Glomerular visceral epithelial cell (primary cell): ENCODE measurements around the gene PHOSPHO2.

Experiments
- DNase-seq: peaks from one replicate; pipeline ENCODE4 v3.0.0-alpha.2; 2016; ENCODE audit errors: extremely low spot score

The PHOSPHO2 gene

DNA sequence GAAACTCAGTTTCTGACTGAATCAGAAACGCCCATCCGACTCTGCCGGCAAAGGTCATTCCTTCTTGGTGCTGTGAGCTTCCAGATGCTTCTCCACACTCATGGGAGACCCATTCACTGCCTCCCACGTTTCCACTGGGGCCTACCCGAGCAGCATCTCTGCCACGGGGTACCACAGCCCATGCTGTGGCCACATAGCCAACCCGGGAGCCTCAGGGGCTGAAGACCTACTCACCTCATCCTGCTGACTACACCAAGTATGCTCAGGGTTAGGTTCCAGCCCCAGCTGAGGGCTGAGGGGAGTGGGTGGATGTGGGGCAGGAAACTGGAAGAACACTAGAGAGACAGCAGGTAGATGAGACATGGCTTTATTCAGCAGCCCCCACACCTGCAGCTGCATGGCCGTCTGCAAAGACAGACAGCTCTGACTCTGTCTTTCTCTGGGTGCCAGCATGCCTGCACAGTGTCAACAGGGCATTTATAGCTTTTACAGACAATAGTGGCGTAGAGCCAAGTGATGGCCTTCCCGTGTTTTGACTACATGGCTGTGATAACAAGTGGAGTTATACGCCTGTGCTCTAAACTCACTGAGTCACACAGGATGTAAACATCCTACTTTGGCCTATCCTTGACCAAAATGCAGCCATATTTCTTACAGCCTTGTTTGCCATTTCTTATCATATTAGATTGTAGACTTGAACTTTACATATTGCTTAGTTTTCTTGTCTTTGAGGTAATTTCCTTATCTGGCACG lies 22.8 kb downstream of the PHOSPHO2 start:
- DNase-seq: no peak

GRCh38 chr2:169717691-169718063 lies 23.4 kb downstream of the PHOSPHO2 start:
- no peak for DNase-seq

GRCh38 chr2:169718930-169719504 lies 24.7 kb downstream of the PHOSPHO2 start:
- no peak for DNase-seq

DNA sequence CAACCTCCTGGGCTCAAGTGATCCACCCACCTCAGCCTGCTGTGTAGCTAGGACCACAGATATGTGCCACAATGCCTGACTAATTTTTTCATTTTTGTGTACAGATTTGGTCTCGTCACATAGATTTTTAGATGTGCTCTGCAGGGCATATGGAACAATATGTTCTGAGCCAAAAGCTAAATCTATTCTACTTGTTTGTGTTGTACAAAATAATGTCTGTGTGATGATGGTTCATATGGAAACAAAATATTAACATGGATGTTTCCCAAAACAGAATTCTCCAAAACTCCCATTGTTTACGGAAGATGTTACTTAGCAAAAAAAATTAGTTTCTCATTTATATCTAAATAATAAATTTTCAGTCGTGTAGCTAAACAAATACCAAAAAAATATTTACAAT lies 26.7 kb downstream of the PHOSPHO2 start:
- no peak for DNase-seq

GRCh38 chr2:169727065-169727464 lies 32.8 kb downstream of the PHOSPHO2 start:
- DNase-seq: no peak

DNA sequence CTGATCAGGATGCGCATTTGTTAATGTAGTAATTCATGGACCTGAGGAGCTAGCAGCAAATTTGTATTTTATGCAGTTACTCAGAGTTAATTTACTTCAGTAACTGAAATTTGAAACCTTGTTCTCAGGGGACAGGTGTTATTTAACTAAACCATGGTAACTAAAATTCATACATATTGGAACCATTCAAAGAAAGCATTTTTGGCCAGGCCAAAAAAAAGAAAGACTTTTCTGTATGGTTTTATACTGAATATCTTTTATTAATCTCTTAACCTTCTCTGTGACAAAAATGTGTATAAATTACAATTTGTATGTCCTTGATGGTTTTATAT lies 35.0 kb downstream of the PHOSPHO2 start:
- DNase-seq: no peak

GRCh38 chr2:169732075-169732474 lies 37.8 kb downstream of the PHOSPHO2 start:
- DNase-seq: no peak

- DNase-seq: peak; percentile 25
These were observed 38.5 kb downstream of the PHOSPHO2 start for GRCh38 chr2:169732583-169733358.

GRCh38 chr2:169734169-169734847 lies 40.0 kb downstream of the PHOSPHO2 start:
- DNase-seq: peak; percentile 36

DNA sequence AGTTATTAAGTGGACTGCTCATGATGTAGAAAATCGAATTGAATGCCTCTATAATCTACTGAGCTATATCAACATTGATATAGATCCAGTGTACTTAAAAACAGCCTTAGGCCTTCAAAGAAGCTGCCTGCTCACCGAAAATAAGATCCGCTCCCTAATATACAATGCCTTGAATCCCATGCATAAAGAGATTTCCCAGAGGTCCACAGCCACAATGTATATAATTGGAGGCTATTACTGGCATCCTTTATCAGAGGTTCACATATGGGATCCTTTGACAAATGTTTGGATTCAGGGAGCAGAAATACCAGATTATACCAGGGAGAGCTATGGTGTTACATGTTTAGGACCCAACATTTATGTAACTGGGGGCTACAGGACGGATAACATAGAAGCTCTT lies 41.4 kb downstream of the PHOSPHO2 start:
- no peak for DNase-seq

- no peak for DNase-seq
These were observed 42.6 kb downstream of the PHOSPHO2 start for GRCh38 chr2:169736902-169737301.

GRCh38 chr2:169738566-169739229 lies 44.4 kb downstream of the PHOSPHO2 start:
- DNase-seq: no peak

GRCh38 chr2:169739351-169739750 lies 45.1 kb downstream of the PHOSPHO2 start:
- DNase-seq: no peak

GRCh38 chr2:169743549-169743948 lies 49.3 kb downstream of the PHOSPHO2 start:
- DNase-seq: no peak

GRCh38 chr2:169746240-169746639 lies 52.0 kb downstream of the PHOSPHO2 start:
- no peak for DNase-seq

DNA sequence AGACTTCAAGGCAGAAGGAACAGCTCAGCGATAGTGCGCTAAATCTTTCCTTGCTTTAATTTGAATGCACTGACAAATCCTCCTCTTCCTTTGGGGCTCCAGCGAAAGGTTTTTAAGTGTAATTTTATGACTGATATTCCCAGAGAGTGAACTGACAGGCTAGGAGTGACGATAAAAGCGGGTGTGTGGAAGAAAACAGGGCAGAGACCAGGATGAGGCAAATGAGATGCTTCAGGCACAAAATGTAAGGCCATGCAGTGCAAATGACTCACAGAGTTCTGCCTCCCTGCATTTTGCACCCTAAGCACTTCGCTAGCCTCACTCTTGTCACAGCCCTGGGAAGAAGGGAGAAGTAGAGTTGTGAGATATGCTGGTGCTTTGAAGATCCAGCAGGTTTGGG lies 54.0 kb downstream of the PHOSPHO2 start:
- DNase-seq: no peak
